ENCODE data around the gene SNTA1. TPM values are rescaled to one million over a fixed set of nuclear protein-coding genes. Genes with fewer than 3 reads are reported as not detected.

The SNTA1 gene
- 16.2 and 18.7 TPM in 2 replicates for total RNA-seq

DNA sequence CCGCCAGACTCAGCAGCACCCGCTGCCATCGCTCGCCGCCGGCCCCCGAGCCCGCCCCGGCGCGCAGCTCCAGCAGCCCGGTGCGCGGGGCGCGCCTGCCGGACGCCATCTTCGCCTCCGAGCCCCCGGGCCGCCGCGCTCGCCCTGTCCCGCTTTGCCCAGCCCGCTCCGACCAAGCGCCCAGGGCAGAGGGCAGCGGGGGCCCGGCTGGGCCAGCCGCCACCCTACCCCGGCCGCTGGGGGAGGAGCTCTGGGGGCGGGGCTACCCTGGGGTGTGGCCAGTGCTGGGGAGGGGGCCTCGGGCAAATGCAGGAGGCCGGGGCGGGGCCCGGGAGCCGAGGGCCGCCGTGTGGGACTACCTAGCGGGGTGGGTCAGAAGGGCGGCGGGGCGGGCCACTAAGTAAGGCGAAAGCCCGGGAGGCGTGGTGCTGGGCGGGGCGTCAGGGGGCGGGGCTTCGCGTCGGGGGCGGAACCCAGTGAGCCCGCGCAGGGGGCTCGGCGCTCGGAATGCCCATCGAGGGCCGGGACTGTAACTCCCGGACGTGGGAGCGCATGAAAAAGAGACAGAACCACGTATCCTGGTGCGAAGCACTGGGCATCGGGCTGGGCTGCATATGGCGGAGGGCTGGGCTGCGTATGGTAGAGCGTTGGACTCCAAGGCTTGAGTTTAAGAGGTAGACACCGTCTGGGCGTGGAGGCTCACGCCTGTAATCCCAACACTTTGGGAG, at the start of gene SNTA1:
SNTA1 (minus strand) TSS at position 252 of the 728 bp plus-strand sequence; CDS start at position 109, 143 bp downstream.

DNA sequence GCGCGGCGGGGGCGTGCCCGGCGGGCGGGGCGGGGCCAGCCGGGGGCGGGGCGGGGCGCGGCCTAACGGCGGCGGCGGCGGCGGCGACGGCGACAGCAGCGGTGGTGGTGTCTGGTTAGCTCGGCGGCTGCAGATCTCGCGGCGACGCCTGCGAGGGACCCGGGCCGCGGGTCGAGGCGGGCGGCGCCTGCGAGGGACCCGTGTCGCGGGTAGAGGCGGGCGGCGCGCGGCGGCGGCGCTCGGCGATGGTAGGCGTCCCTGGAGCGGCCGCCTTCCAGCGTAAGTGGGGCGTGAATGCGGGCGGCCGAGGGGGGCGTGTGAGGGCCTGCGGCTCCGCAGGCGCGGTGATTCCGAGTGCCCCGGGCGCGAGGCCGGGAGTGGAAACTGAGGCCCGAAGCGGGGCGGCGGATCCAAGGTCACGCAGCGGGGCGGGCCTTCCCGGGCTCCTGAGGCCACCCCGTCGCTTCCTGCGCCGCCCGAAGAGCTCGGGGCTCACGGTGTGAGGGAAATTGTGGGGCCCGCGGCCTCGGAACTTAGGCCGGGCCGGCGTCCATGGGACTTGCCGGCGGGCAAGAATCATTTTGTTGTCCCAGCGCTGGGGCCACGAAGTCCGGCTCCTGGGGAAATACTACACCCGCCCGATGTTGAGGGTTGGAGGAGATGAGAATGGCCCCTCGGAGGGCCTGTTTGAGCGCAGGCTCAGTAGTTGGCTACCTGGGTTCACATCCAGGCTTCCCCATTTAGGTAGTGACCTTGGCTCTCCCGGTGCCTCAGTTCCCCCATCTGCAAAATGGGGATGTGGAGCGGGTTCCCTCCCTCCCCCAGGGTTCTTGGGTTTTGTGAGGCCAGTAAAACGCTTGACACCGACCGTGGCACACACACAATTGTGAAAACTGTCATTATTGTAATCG, 46.7 kb upstream of the SNTA1 start, which contains the start of gene CBFA2T2:
CBFA2T2 (plus strand) TSS at position 74 of the 911 bp plus-strand sequence; CDS start at position 246, 172 bp downstream.

GRCh38 chr20:33401184-33401920, 42.2 kb downstream of the SNTA1 start, which contains the start of gene CDK5RAP1:
TSS of gene CDK5RAP1 (minus strand) at chr20:33401519. CDS start at chr20:33397064, 4,455 bp downstream.

Other genes starting within 250 kb of the SNTA1 start
- not detected in 2 replicates for gene BPIFA3, start 226.4 kb downstream of the SNTA1 start, total RNA-seq
- gene BPIFA1, start 207.8 kb downstream of the SNTA1 start, total RNA-seq = not detected in 2 replicates
- not detected in 2 replicates for gene BPIFB1, start 160.5 kb downstream of the SNTA1 start, total RNA-seq
- 16.0 and 32.9 TPM in 2 replicates for gene CDK5RAP1, start 42.2 kb downstream of the SNTA1 start, total RNA-seq
- gene CBFA2T2, start 46.3 kb upstream of the SNTA1 start, total RNA-seq = 7.5 and 11.1 TPM in 2 replicates
- not detected in 2 replicates for gene C20orf144, start 218.6 kb upstream of the SNTA1 start, total RNA-seq
- gene ACTL10, start 223.2 kb upstream of the SNTA1 start, total RNA-seq = 0.98 and 1.5 TPM in 2 replicates
- 21.7 and 42.1 TPM in 2 replicates for gene NECAB3, start 230.7 kb upstream of the SNTA1 start, total RNA-seq
- gene E2F1, start 242.6 kb upstream of the SNTA1 start, total RNA-seq = 3.4 and 28.7 TPM in 2 replicates